Activated CD8-positive, alpha-beta memory T cell treated with anti-CD3 and anti-CD28 coated beads, Interleukin-2, amount 50 U/mL, for 48 hours (primary cell): ENCODE results near the gene ATP5PO.
A peak's percentile ranks its signal among the peaks of the same experiment; 100 is the strongest.
"Not testable (repeated sequence)": the region's sequence is repeated elsewhere in the genome, so short reads cannot be mapped to it uniquely, and the experiment has no call there.

Source experiments
- DNase-seq: peaks from one replicate; pipeline ENCODE4 v3.0.0-alpha.2; 2020

Gene ATP5PO

GRCh38 chr21:33940164-33940880 is 24.7 kb upstream of the ATP5PO start:
- no peak for DNase-seq

GRCh38 chr21:33939226-33939625 is 23.6 kb upstream of the ATP5PO start:
- DNase-seq, result no peak

- no peak for DNase-seq
Observed at GRCh38 chr21:33938381-33938780, 22.8 kb upstream of the ATP5PO start.

GRCh38 chr21:33937931-33938339 is 22.3 kb upstream of the ATP5PO start:
- no peak for DNase-seq

GRCh38 chr21:33937146-33937545 is 21.5 kb upstream of the ATP5PO start:
- DNase-seq, result no peak

GRCh38 chr21:33936301-33937038 is 20.9 kb upstream of the ATP5PO start:
- no peak for DNase-seq

- no peak for DNase-seq
Observed at GRCh38 chr21:33932731-33933130, 17.1 kb upstream of the ATP5PO start.

GRCh38 chr21:33931799-33932390 is 16.3 kb upstream of the ATP5PO start:
- no peak for DNase-seq

GRCh38 chr21:33931052-33931798 is 15.6 kb upstream of the ATP5PO start:
- DNase-seq, result not testable (repeated sequence)

- not testable (repeated sequence) for DNase-seq
Observed at GRCh38 chr21:33926248-33926647, 10.6 kb upstream of the ATP5PO start.

GRCh38 chr21:33924766-33925100 is 9.1 kb upstream of the ATP5PO start:
- DNase-seq, result no peak

- peak; percentile 98 for DNase-seq
Observed at GRCh38 chr21:33924079-33924765, 8.6 kb upstream of the ATP5PO start.

GRCh38 chr21:33917421-33917820 is 1.8 kb upstream of the ATP5PO start:
- no peak for DNase-seq

- no peak for DNase-seq
Observed at GRCh38 chr21:33916200-33916567, 580 bp upstream of the ATP5PO start.

GRCh38 chr21:33914188-33914587 is 1.4 kb downstream of the ATP5PO start:
- DNase-seq, result no peak

GRCh38 chr21:33909756-33910155 is 5.8 kb downstream of the ATP5PO start:
- no peak for DNase-seq

GRCh38 chr21:33908760-33909159 is 6.8 kb downstream of the ATP5PO start:
- DNase-seq, result peak; percentile 59

- peak; percentile 37 for DNase-seq
Observed at GRCh38 chr21:33904041-33904440, 11.6 kb downstream of the ATP5PO start.

GRCh38 chr21:33902349-33902748 is 13.3 kb downstream of the ATP5PO start:
- no peak for DNase-seq

- DNase-seq, result no peak
Observed at GRCh38 chr21:33901412-33902288, 14.0 kb downstream of the ATP5PO start.

GRCh38 chr21:33899199-33899598 is 16.4 kb downstream of the ATP5PO start:
- DNase-seq, result no peak

GRCh38 chr21:33898586-33898985 is 17.0 kb downstream of the ATP5PO start:
- no peak for DNase-seq
